ENCODE data around the gene RAPGEF5.
"Not testable (repeated sequence)": the region's sequence is repeated elsewhere in the genome, so short reads cannot be mapped to it uniquely, and the experiment has no call there.

Gene RAPGEF5

DNA sequence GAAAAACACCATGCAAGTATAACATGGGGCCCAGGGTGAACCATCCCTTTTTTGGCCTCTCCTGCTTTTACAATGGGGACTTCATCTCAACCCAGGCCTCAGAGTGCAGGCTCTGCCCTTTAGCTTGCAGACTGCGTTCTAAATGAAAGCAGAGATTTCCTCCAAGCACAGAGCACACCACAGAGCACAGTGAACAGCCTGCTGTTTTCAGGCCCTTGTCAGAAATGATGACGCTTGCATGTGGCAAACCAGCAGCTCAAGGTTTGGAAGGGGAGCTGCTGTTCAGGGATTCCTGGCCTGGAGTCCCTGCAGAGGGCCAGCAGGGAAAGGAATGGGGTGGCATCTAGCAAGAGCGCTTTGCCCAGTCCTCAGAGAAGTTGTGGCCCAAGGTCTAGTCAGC lies 243.9 kb downstream of the RAPGEF5 start:
- Histone ChIP-seq H3K4me1 (no peaks in the 10 kb centered on the region), H3K4me3 (no peak overlapping the region), H3K27me3 (ENCODE audit: low read depth) (no peaks in the 10 kb centered on the region), H3K9me3 (no peaks in the 10 kb centered on the region), H3K36me3 (replicated peaks) (no peaks in the 10 kb centered on the region)
- in situ Hi-C loops (cut with MboI; ENCODE audit: low sequenced_read_pairs) = no loop called here
- no peak for DNase-seq (ENCODE audit: low spot score in 2 of 2)

DNA sequence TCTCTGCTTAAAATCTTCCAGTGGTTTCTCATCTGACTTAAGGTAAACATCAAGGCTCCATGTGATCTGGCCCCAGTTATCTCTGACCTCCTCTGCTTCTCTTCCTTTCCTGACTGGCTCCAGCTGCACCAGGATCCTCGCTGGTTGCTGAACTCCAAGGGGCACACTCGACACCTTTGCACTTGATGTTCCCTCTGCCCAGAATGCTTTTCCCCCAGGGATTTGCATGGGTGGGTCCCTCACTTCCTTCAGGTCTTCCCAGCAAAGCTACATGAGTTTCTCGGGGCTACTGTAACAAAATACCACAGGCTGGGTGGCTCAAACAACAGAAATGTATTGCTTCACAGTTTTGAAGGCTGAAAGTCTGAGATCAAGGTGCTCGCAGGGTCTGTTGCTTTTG lies 245.3 kb downstream of the RAPGEF5 start:
- Histone ChIP-seq H3K9me3 (no peaks in the 10 kb centered on the region), H3K4me3 (no peak overlapping the region), H3K4me1 (no peaks in the 10 kb centered on the region), H3K27me3 (ENCODE audit: low read depth) (no peaks in the 10 kb centered on the region), H3K36me3 (replicated peaks) (no peaks in the 10 kb centered on the region)
- no peak for DNase-seq (ENCODE audit: low spot score in 2 of 2)
- in situ Hi-C loops (cut with MboI; ENCODE audit: low sequenced_read_pairs) = no loop called here

GRCh38 chr7:22110881-22111280 lies 246.1 kb downstream of the RAPGEF5 start:
- Histone ChIP-seq H3K4me3 (no peak overlapping the region), H3K9me3 (no peaks in the 10 kb centered on the region), H3K36me3 (replicated peaks) (no peaks in the 10 kb centered on the region), H3K27me3 (ENCODE audit: low read depth) (no peaks in the 10 kb centered on the region), H3K4me1 (no peaks in the 10 kb centered on the region)
- DNase-seq (ENCODE audit: low spot score in 2 of 2) = no peak
- in situ Hi-C loops (cut with MboI; ENCODE audit: low sequenced_read_pairs) = no loop called here

- in situ Hi-C loops (cut with MboI; ENCODE audit: low sequenced_read_pairs) = no loop called here
- H3K36me3 ChIP-seq (replicated peaks) = no peaks in the 10 kb centered on the region
- H3K27me3 ChIP-seq (ENCODE audit: low read depth) = no peaks in the 10 kb centered on the region
- no peak overlapping the region for H3K4me3 ChIP-seq
- no peaks in the 10 kb centered on the region for H3K9me3 ChIP-seq
- H3K4me1 ChIP-seq = no peaks in the 10 kb centered on the region
- DNase-seq (ENCODE audit: low spot score in 2 of 2) = peak; percentile 81 to 82
These were observed 246.6 kb downstream of the RAPGEF5 start for GRCh38 chr7:22110227-22110839.

DNA sequence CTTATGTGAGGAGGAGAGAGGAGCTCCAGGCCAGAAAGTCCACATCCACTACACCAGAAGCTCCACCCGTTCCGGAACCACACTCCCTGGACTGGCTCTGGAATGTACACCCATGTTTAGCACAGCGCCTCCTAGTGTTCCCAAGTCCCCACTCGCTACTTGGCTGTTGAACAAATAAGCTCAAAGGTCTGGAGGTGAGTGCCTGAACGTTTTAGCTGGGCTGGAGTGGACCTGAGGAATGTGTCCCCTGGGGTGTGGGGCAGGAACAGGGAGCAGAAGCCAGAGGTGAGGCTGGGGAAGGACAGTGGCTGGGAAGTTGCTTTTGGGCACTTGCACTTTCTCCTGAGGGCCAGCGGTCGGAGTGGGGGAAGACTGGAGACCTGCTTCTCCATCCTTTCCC lies 247.2 kb downstream of the RAPGEF5 start:
- no peaks in the 10 kb centered on the region for H3K27me3 ChIP-seq (ENCODE audit: low read depth)
- in situ Hi-C loops (cut with MboI; ENCODE audit: low sequenced_read_pairs) = loop anchor here (5.0 kb wide), 1 partner anchor 378 kb away; no protein-coding TSS in a partner anchor

GRCh38 chr7:22108151-22108845 lies 248.7 kb downstream of the RAPGEF5 start:
- in situ Hi-C loops (cut with MboI; ENCODE audit: low sequenced_read_pairs) = loop anchor here (5.0 kb wide), 1 partner anchor 379 kb away; no protein-coding TSS in a partner anchor
- H3K4me1 ChIP-seq = no peaks in the 10 kb centered on the region

More for the DNA sequence above, 247.2 kb downstream of the RAPGEF5 start:
- Histone ChIP-seq H3K9me3 (no peaks in the 10 kb centered on the region), H3K36me3 (replicated peaks) (no peaks in the 10 kb centered on the region), H3K4me1 (no peaks in the 10 kb centered on the region), H3K4me3 (no peak overlapping the region)
- peak in 1 of 2 experiments; percentile 67 for DNase-seq (ENCODE audit: low spot score in 2 of 2)

DNA sequence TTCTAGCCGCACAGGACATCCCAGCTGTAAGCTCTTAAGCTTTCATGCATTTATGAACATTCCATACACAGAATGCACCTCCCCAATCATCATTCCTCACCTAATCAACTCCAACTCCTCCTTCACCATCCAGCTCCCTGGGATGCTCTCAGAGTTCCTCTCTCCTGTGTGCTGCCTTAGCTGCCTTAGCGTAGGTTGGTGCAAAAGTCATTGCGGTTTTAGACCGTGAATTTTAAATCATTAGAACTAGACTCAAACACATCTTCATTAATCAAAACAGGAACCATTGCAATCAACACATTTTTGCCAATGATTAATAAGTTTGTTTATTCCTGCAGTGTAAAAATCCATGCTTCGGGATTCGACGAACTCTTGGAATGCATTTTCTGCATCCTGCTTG lies 251.4 kb downstream of the RAPGEF5 start:
- no peak for DNase-seq (ENCODE audit: low spot score in 2 of 2)
- no peaks in the 10 kb centered on the region for H3K4me1 ChIP-seq
- H3K27me3 ChIP-seq (ENCODE audit: low read depth) = no peaks in the 10 kb centered on the region
- no peaks in the 10 kb centered on the region for H3K9me3 ChIP-seq
- no peaks in the 10 kb centered on the region for H3K36me3 ChIP-seq (replicated peaks)
- in situ Hi-C loops (cut with MboI; ENCODE audit: low sequenced_read_pairs) = loop anchor here (5.0 kb wide), 1 partner anchor 382 kb away; no protein-coding TSS in a partner anchor
- no peak overlapping the region for H3K4me3 ChIP-seq

More at GRCh38 chr7:22108151-22108845, 248.7 kb downstream of the RAPGEF5 start:
- Histone ChIP-seq H3K9me3 (no peaks in the 10 kb centered on the region), H3K27me3 (ENCODE audit: low read depth) (no peaks in the 10 kb centered on the region), H3K4me3 (no peak overlapping the region), H3K36me3 (replicated peaks) (no peaks in the 10 kb centered on the region)
- no peak for DNase-seq (ENCODE audit: low spot score in 2 of 2)

GRCh38 chr7:22094413-22095342 lies 262.3 kb downstream of the RAPGEF5 start:
- DNase-seq (ENCODE audit: low spot score in 2 of 2) = no peak
- no peaks in the 10 kb centered on the region for H3K36me3 ChIP-seq (replicated peaks)
- no peaks in the 10 kb centered on the region for H3K27me3 ChIP-seq (ENCODE audit: low read depth)
- in situ Hi-C loops (cut with MboI; ENCODE audit: low sequenced_read_pairs) = no loop called here
- no peak overlapping the region for H3K4me3 ChIP-seq
- no peaks in the 10 kb centered on the region for H3K9me3 ChIP-seq
- no peaks in the 10 kb centered on the region for H3K4me1 ChIP-seq

- no peak for DNase-seq (ENCODE audit: low spot score in 2 of 2)
- in situ Hi-C loops (cut with MboI; ENCODE audit: low sequenced_read_pairs) = no loop called here
- no peaks in the 10 kb centered on the region for H3K27me3 ChIP-seq (ENCODE audit: low read depth)
- H3K4me3 ChIP-seq = no peak overlapping the region
- no peaks in the 10 kb centered on the region for H3K9me3 ChIP-seq
- no peaks in the 10 kb centered on the region for H3K36me3 ChIP-seq (replicated peaks)
- no peaks in the 10 kb centered on the region for H3K4me1 ChIP-seq
These were observed 263.0 kb downstream of the RAPGEF5 start for GRCh38 chr7:22093936-22094335.

DNA sequence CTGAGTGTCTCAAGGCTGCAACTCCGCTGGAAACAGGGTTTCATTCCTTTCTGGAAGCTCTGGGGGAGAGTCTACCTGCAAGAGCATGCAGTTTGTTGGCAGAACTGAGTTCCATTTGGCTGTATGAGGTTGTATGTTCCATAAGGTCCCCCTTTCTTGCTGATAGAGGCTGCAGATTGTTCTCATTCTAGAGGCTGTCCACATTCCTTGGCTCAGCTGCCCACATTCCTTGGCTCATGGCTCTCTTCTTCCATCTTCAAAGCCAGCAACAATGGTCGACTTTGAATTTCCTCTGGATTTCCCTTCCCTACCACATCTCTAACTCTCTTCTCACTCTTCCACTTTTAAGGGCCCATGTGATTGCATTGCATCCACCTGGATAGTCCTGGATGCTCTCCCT lies 264.0 kb downstream of the RAPGEF5 start:
- no peak for DNase-seq (ENCODE audit: low spot score in 2 of 2)
- Histone ChIP-seq H3K4me1 (no peaks in the 10 kb centered on the region), H3K9me3 (no peaks in the 10 kb centered on the region), H3K4me3 (no peak overlapping the region), H3K36me3 (replicated peaks) (no peaks in the 10 kb centered on the region), H3K27me3 (ENCODE audit: low read depth) (no peaks in the 10 kb centered on the region)
- in situ Hi-C loops (cut with MboI; ENCODE audit: low sequenced_read_pairs) = no loop called here

DNA sequence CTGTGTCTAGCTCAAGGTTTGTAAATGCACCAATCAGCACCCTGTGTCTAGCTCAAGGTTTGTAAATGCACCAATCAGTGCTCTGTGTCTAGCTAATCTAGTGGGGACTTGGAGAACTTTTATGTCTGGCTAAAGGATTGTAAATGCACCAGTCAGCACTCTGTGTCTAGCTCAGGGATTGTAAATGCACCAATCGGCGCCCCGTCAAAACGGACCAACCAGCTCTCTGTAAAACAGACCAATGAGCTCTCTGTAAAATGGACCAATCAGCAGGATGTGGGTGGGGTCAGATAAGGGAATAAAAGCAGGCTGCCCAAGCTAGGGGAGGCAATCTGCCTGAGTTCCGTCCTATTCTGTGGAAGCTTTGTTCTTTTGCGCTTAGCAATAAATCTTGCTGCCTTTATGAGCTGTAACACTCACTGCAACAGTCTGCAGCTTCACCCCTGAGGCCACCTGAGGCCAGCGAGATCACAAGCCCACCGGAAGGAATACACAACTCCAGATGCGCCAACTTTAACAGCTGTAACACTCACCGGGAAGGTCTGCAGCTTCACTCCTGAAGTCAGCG lies 265.9 kb downstream of the RAPGEF5 start:
- H3K4me1 ChIP-seq; H3K36me3 ChIP-seq (replicated peaks); H3K4me3 ChIP-seq; in situ Hi-C loops (cut with MboI; ENCODE audit: low sequenced_read_pairs); H3K9me3 ChIP-seq; H3K27me3 ChIP-seq (ENCODE audit: low read depth); DNase-seq (ENCODE audit: low spot score in 2 of 2): not testable (repeated sequence)

GRCh38 chr7:22090512-22090911 lies 266.4 kb downstream of the RAPGEF5 start:
- no peaks in the 10 kb centered on the region for H3K27me3 ChIP-seq (ENCODE audit: low read depth)
- H3K4me1 ChIP-seq = no peaks in the 10 kb centered on the region
- no peak for DNase-seq (ENCODE audit: low spot score in 2 of 2)
- in situ Hi-C loops (cut with MboI; ENCODE audit: low sequenced_read_pairs) = no loop called here
- H3K9me3 ChIP-seq = no peaks in the 10 kb centered on the region
- no peak overlapping the region for H3K4me3 ChIP-seq
- H3K36me3 ChIP-seq (replicated peaks) = no peaks in the 10 kb centered on the region

GRCh38 chr7:22090107-22090506 lies 266.8 kb downstream of the RAPGEF5 start:
- Histone ChIP-seq H3K4me1 (no peaks in the 10 kb centered on the region), H3K36me3 (replicated peaks) (no peaks in the 10 kb centered on the region), H3K9me3 (no peaks in the 10 kb centered on the region), H3K27me3 (ENCODE audit: low read depth) (no peaks in the 10 kb centered on the region), H3K4me3 (no peak overlapping the region)
- in situ Hi-C loops (cut with MboI; ENCODE audit: low sequenced_read_pairs) = no loop called here
- DNase-seq (ENCODE audit: low spot score in 2 of 2) = no peak

Measured in HAP-1 (cell line).